A549 (cell line): ENCODE results near the gene SDC3. TPM values are rescaled to one million over a fixed set of nuclear protein-coding genes. Genes with fewer than 3 reads are reported as not detected.

ENCODE experiments used
- ATAC-seq, 2 experiments: fragments of 200-7000 bp in 1 of 2; fragments of >200 bp in 1 of 2; cut with Nextera tagmentation in 1 of 2; cut with Tn5 transposase in 1 of 2; 3 replicates each; pipeline versions ENCODE4 v1.8.0 to v1.9.1; 2018 to 2020; ENCODE audit warnings: mild to moderate bottlenecking in 1 of 2, moderate library complexity in 1 of 2
- CTCF ChIA-PET: fragments of 300-600 bp; sonication (Branson Sonifier 250); formaldehyde crosslinking; extraction: SDS; loops from one replicate; lab custom pipeline; 2021; ENCODE audit warnings: antibody characterized with exemption, inconsistent platforms; lab: Yijun Ruan, JAX
- POLR2A ChIA-PET: fragments of 350-600 bp; formaldehyde crosslinking; extraction: SDS; loops from one replicate; lab custom pipeline; 2021; ENCODE audit warnings: antibody characterized with exemption, inconsistent platforms; lab: Yijun Ruan, JAX
- DNase-seq, 2 experiments: peaks; one replicate each; pipeline versions ENCODE4 v3.0.0 to v3.0.0-alpha.2; 2011 to 2016; ENCODE audit warnings: low read depth in 1 of 2, low spot score in 1 of 2
- FAIRE-seq: peaks from 2 replicates; lab custom pipeline; 2011; peaks lifted over from hg19 to GRCh38; lab: Jason Lieb, UNC
- H3K27ac ChIP-seq, 2 experiments: fragments of >200 bp; sonication (Bioruptor Twin); formaldehyde crosslinking; 3 replicates each; pipeline ENCODE4 v1.5.1; 2016 to 2017
- H3K4me1 ChIP-seq: fragments of >200 bp; sonication (Bioruptor Twin); formaldehyde crosslinking; 3 replicates; pipeline ENCODE4 v1.6.1; 2016
- H3K4me2 ChIP-seq: fragments of >200 bp; sonication (Bioruptor Twin); formaldehyde crosslinking; 3 replicates; pipeline ENCODE4 v1.6.1; 2016
- H3K4me3 ChIP-seq: fragments of >200 bp; sonication (Bioruptor Twin); formaldehyde crosslinking; 3 replicates; pipeline ENCODE4 v1.5.1; 2016
- H3K9me3 ChIP-seq: fragments of >200 bp; sonication (Bioruptor Twin); formaldehyde crosslinking; 3 replicates; pipeline ENCODE4 v1.6.1; 2016
- BHLHE40 ChIP-seq: IDR thresholded peaks from 2 replicates; pipeline ENCODE4 v1.6.1; 2012; ENCODE audit warnings: low read depth, low read length, inconsistent platforms
- CBX2 ChIP-seq: fragments of 200-600 bp; sonication (generic); IDR thresholded peaks from 2 replicates; pipeline ENCODE4 v1.6.1; 2016; ENCODE audit warnings: low read depth, mild to moderate bottlenecking, borderline replicate concordance
- EHF ChIP-seq: fragments of 250-450 bp; sonication (Bioruptor Pico); IDR thresholded peaks from 2 replicates; pipeline ENCODE4 v1.5.0; 2020; ENCODE audit warnings: mild to moderate bottlenecking
- ESRRA ChIP-seq: fragments of 150-350 bp; IDR thresholded peaks from 2 replicates; pipeline ENCODE4 v1.6.1; 2014; ENCODE audit warnings: mild to moderate bottlenecking, low read length, borderline replicate concordance
- FOSL2 ChIP-seq, 2 experiments: fragments of 450-650 bp in 1 of 2; fragments of >200 bp in 1 of 2; sonication (Bioruptor Twin) in 1 of 2; formaldehyde crosslinking; IDR thresholded peaks; 2 replicates each; pipeline versions ENCODE4 v1.5.0 to v1.6.1; 2016 to 2020; ENCODE audit warnings: mild to moderate bottlenecking in 1 of 2, moderate library complexity in 1 of 2
- FOXS1 ChIP-seq: fragments of 250-450 bp; sonication (Bioruptor Pico); IDR thresholded peaks from 2 replicates; pipeline ENCODE4 v1.5.0; 2020; ENCODE audit warnings: mild to moderate bottlenecking, moderate library complexity
- GATA3 ChIP-seq: IDR thresholded peaks from 2 replicates; pipeline ENCODE4 v1.6.1; 2012; ENCODE audit warnings: borderline replicate concordance
- HOXA7 ChIP-seq: fragments of 250-450 bp; sonication (Bioruptor Pico); IDR thresholded peaks from 2 replicates; pipeline ENCODE4 v1.5.0; 2020; ENCODE audit warnings: mild to moderate bottlenecking, moderate library complexity
- JUN ChIP-seq, 2 experiments: fragments of >200 bp; sonication (Bioruptor Twin); formaldehyde crosslinking; IDR thresholded peaks; 2 replicates in 1 of 2; 3 replicates in 1 of 2; pipeline ENCODE4 v1.6.1; 2016 to 2017
- JUNB ChIP-seq: fragments of >200 bp; sonication (Bioruptor Twin); formaldehyde crosslinking; IDR thresholded peaks from 2 replicates; pipeline ENCODE4 v1.6.1; 2016
- KDM5A ChIP-seq: fragments of 200-600 bp; sonication (generic); IDR thresholded peaks from 2 replicates; pipeline ENCODE4 v1.6.1; 2016; ENCODE audit warnings: antibody characterized with exemption, mild to moderate bottlenecking
- MYC ChIP-seq: IDR thresholded peaks from 2 replicates; pipeline ENCODE4 v1.6.1; 2012; ENCODE audit warnings: mild to moderate bottlenecking, inconsistent platforms, low read length, improper control_type of control experiment, borderline replicate concordance
- NPAS2 ChIP-seq: fragments of 250-450 bp; sonication (Bioruptor Pico); IDR thresholded peaks from 2 replicates; pipeline ENCODE4 v1.8.0; 2022; ENCODE audit warnings: mild to moderate bottlenecking, moderate library complexity, borderline replicate concordance
- PHF8 ChIP-seq: fragments of 200-600 bp; sonication (generic); IDR thresholded peaks from 2 replicates; pipeline ENCODE4 v1.6.1; 2016; ENCODE audit warnings: low read depth, mild to moderate bottlenecking, antibody characterized with exemption, moderate library complexity, borderline replicate concordance
- POLR2A ChIP-seq: IDR thresholded peaks from 2 replicates; pipeline ENCODE4 v1.6.1; 2012; ENCODE audit warnings: mild to moderate bottlenecking, low read length
- POLR2AphosphoS2 ChIP-seq: conservative IDR thresholded peaks from 2 replicates; pipeline ENCODE4 v1.6.1; 2012; ENCODE audit warnings: low read length, improper control_type of control experiment, inconsistent platforms
- RAD21 ChIP-seq, 2 experiments: fragments of >200 bp in 1 of 2; sonication (Bioruptor Twin) in 1 of 2; formaldehyde crosslinking in 1 of 2; IDR thresholded peaks in 1 of 2; conservative IDR thresholded peaks in 1 of 2; 2 replicates in 1 of 2; 3 replicates in 1 of 2; pipeline ENCODE4 v1.6.1; 2012 to 2018; ENCODE audit warnings: inconsistent platforms in 1 of 2
- RARB ChIP-seq: fragments of 250-450 bp; sonication (Bioruptor Pico); IDR thresholded peaks from 2 replicates; pipeline ENCODE4 v1.8.0; 2021; ENCODE audit warnings: mild to moderate bottlenecking, moderate library complexity
- RCOR1 ChIP-seq: fragments of 150-350 bp; IDR thresholded peaks from 2 replicates; pipeline ENCODE4 v1.6.1; 2014; ENCODE audit warnings: antibody characterized with exemption, low read length, low read depth
- SMC3 ChIP-seq: fragments of >200 bp; sonication (Bioruptor Twin); formaldehyde crosslinking; IDR thresholded peaks from 3 replicates; pipeline ENCODE4 v1.6.1; 2018; ENCODE audit warnings: inconsistent platforms
- TFCP2L1 ChIP-seq: fragments of 250-450 bp; sonication (Bioruptor Pico); IDR thresholded peaks from 2 replicates; pipeline ENCODE4 v1.5.0; 2021; ENCODE audit warnings: mild to moderate bottlenecking
- ZC3H11A ChIP-seq: fragments of 450-650 bp; IDR thresholded peaks from 2 replicates; pipeline ENCODE4 v1.6.1; 2014; ENCODE audit warnings: antibody characterized with exemption, mild to moderate bottlenecking
- whole genome bisulfite sequencing: methylation state at CpG from one replicate; pipeline ENCODE4 v1.1.6; 2017; ENCODE audit errors: missing lambda C conversion rate; 5-methylcytosine and 5-hydroxymethylcytosine counted together
- polyA plus RNA-seq, 4 experiments: library from polyadenylated mRNA; depleted of rRNA in 3 of 4; stranded (reverse); fragments of >200 nt; fragmentation: RNase III in 1 of 4; extraction: RNeasy Plus Mini Kit Qiagen cat#74134 plus additional on column Dnase treatment in 1 of 4; gene quantifications; 2 replicates in 3 of 4; 3 replicates in 1 of 4; pipeline ENCODE4 v1.2.3, GENCODE V29; 2011 to 2017
- TF ChIP-seq, protein P1 (sequence below): fragments of >200 bp; sonication (Bioruptor Twin); formaldehyde crosslinking; IDR thresholded peaks from 3 replicates; pipeline ENCODE4 v1.6.1; 2016
- TF ChIP-seq, protein P2 (sequence below): fragments of 150-350 bp; IDR thresholded peaks from 2 replicates; pipeline ENCODE4 v1.6.1; 2014; ENCODE audit warnings: low read depth, mild to moderate bottlenecking, low read length
- TF ChIP-seq, protein P3 (sequence below): fragments of 250-450 bp; sonication (Bioruptor Pico); IDR thresholded peaks from 2 replicates; pipeline ENCODE4 v1.5.0; 2021; ENCODE audit warnings: mild to moderate bottlenecking, moderate library complexity, borderline replicate concordance
- TF ChIP-seq, protein P4 (sequence below): IDR thresholded peaks from 2 replicates; pipeline ENCODE4 v1.6.1; 2012
- TF ChIP-seq, protein P5 (sequence below): fragments of 250-450 bp; sonication (Bioruptor Pico); IDR thresholded peaks from 2 replicates; pipeline ENCODE4 v1.5.0; 2020; ENCODE audit warnings: low read depth, mild to moderate bottlenecking, moderate library complexity

Gene SDC3
- polyA plus RNA-seq, 2 of the 4 experiments (the other 2 are of a cell fraction), result 2.0 to 8.9 TPM

DNA sequence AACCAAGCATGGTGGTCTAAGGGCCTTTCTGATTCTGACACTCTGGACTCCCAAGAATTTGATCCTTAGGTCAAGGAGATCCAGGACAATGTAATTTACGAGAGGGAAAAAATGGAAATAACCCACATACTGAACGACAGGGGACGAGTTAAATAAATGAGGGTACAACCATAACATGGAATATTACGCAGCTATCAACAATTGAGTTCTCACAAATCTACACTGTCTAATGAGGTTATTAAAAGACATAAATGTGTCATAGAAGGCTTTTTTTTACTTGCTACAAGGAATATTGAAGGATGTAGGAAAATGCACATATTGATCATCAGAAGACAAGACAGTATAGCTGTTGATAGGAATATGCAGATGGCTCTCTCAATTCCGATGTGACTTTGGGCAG, 23.8 kb downstream of the SDC3 start:
- H3K4me3 ChIP-seq, result no peak overlapping the region
- ChIA-PET CTCF (interaction anchor here (1.4 to 2.2 kb wide), 3 partner anchors 26 to 83 kb away, joined by 5 to 9 read pairs (median 5); no protein-coding TSS in a partner anchor), POLR2A (no interaction called here)
- no peak for DNase-seq
- no peak for FAIRE-seq
- no peak overlapping the region for H3K27ac ChIP-seq
- ATAC-seq, result no peak
- H3K9me3 ChIP-seq, result no peaks in the 10 kb centered on the region
- TF ChIP-seq ZC3H11A (no peak), RCOR1 (no peak), KDM5A (no peak), BHLHE40 (no peak), ESRRA (no peak), POLR2AphosphoS2 (no peak), SMC3 (no peak), TFCP2L1 (CRISPR knock-in tag) (no peak), NPAS2 (no peak)
- TF ChIP-seq, protein P1, sequence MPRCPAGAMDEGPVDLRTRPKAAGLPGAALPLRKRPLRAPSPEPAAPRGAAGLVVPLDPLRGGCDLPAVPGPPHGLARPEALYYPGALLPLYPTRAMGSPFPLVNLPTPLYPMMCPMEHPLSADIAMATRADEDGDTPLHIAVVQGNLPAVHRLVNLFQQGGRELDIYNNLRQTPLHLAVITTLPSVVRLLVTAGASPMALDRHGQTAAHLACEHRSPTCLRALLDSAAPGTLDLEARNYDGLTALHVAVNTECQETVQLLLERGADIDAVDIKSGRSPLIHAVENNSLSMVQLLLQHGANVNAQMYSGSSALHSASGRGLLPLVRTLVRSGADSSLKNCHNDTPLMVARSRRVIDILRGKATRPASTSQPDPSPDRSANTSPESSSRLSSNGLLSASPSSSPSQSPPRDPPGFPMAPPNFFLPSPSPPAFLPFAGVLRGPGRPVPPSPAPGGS, result no peak
- TF ChIP-seq, protein P2, sequence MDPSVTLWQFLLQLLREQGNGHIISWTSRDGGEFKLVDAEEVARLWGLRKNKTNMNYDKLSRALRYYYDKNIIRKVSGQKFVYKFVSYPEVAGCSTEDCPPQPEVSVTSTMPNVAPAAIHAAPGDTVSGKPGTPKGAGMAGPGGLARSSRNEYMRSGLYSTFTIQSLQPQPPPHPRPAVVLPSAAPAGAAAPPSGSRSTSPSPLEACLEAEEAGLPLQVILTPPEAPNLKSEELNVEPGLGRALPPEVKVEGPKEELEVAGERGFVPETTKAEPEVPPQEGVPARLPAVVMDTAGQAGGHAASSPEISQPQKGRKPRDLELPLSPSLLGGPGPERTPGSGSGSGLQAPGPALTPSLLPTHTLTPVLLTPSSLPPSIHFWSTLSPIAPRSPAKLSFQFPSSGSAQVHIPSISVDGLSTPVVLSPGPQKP, result no peak
- TF ChIP-seq, all 56 proteins: peak for 0
- 95% methylated on average over 5 of the region's 5 CpGs for WGBS
- Histone ChIP-seq H3K4me1 (peaks cover 15% of the 10 kb centered on the region; the same call in 1 of the 3 replicates), H3K4me2 (no peak overlapping the region)

DNA sequence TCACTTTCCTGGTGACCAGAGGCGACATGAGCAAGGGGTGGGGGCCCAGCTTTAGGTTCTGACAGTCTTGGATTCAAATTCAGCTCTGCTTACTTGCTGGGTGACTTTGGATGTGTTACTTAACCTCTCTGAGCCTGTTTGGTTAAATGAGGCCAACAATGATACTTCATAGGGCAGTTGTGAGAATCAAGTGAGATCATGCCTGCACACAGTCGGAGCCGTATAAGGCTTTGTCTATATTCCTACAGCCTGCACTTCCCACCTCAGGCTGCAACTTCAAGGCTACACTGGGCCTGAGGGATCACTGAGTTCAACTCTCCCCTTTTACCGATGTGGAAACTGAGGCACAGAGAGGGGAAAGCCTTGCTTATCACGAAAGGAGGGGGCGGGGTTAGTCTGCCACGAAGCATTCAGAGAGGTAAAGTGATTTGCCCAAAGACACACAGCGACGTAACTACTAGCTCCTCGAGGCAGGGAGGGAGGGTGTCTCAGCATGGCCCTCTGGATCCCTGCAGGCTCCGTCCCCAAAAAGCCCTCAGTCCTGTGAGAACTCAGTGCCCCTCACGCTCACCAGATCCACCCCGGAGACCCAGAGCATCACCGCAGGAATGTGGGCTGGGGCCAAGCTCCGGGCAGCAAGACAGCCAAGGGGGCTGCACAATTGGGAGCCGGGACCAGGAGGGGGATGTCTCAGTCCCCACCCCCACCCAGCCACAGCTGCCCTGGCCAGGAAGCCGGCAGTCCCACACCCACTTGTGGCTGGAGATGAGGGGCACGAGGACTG, 25.0 kb downstream of the SDC3 start:
- POLR2A ChIA-PET, result interaction anchor here (0.6 kb wide), 1 partner anchor 60 kb away, joined by 3 read pairs; no protein-coding TSS in a partner anchor
- TF ChIP-seq RARB (CRISPR knock-in tag) (no peak), JUNB (no peak), RAD21 (conservative IDR thresholded peaks at IDR 0.05 in 1 of 2, IDR thresholded peaks at IDR 0.05 in 1 of 2) (no peak), GATA3 (no peak), MYC (no peak), POLR2A (no peak), FOSL2 (IDR thresholded peaks at IDR 0.05) (no peak), FOSL2 (CRISPR knock-in tag; IDR thresholded peaks at IDR 0.05) (no peak), RCOR1 (no peak), CBX2 (no peak), PHF8 (no peak), HOXA7 (no peak), ZC3H11A (no peak), BHLHE40 (no peak), EHF (CRISPR knock-in tag) (no peak), FOXS1 (CRISPR knock-in tag) (no peak), JUN (IDR thresholded peaks at IDR 0.05) (no peak)
- TF ChIP-seq, protein P3, sequence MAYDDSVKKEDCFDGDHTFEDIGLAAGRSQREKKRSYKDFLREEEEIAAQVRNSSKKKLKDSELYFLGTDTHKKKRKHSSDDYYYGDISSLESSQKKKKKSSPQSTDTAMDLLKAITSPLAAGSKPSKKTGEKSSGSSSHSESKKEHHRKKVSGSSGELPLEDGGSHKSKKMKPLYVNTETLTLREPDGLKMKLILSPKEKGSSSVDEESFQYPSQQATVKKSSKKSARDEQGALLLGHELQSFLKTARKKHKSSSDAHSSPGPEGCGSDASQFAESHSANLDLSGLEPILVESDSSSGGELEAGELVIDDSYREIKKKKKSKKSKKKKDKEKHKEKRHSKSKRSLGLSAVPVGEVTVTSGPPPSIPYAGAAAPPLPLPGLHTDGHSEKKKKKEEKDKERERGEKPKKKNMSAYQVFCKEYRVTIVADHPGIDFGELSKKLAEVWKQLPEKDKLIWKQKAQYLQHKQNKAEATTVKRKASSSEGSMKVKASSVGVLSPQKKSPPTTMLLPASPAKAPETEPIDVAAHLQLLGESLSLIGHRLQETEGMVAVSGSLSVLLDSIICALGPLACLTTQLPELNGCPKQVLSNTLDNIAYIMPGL (CRISPR knock-in tag), result no peak
- TF ChIP-seq, protein P1, result no peak
- TF ChIP-seq, protein P4, sequence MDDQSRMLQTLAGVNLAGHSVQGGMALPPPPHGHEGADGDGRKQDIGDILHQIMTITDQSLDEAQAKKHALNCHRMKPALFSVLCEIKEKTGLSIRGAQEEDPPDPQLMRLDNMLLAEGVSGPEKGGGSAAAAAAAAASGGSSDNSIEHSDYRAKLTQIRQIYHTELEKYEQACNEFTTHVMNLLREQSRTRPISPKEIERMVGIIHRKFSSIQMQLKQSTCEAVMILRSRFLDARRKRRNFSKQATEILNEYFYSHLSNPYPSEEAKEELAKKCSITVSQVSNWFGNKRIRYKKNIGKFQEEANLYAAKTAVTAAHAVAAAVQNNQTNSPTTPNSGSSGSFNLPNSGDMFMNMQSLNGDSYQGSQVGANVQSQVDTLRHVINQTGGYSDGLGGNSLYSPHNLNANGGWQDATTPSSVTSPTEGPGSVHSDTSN, result no peak
- TF ChIP-seq, protein P5, sequence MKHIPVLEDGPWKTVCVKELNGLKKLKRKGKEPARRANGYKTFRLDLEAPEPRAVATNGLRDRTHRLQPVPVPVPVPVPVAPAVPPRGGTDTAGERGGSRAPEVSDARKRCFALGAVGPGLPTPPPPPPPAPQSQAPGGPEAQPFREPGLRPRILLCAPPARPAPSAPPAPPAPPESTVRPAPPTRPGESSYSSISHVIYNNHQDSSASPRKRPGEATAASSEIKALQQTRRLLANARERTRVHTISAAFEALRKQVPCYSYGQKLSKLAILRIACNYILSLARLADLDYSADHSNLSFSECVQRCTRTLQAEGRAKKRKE (CRISPR knock-in tag), result no peak
- TF ChIP-seq, all 56 proteins: peak for 0
- 78% methylated on average over 10 of the region's 18 CpGs for WGBS
- ATAC-seq (no peak), FAIRE-seq (no peak), DNase-seq (no peak)
- Histone ChIP-seq H3K4me3 (no peak overlapping the region), H3K4me1 (peaks cover 12% of the 10 kb centered on the region; the same call in 1 of the 3 replicates), H3K27ac (no peak overlapping the region), H3K9me3 (no peaks in the 10 kb centered on the region), H3K4me2 (no peak overlapping the region)
- CTCF ChIA-PET, result interaction anchor here (1.1 to 2.2 kb wide), 3 partner anchors 27 to 82 kb away, joined by 5 to 9 read pairs (median 5); no protein-coding TSS in a partner anchor
